Choroid plexus epithelial cell (primary cell): ENCODE measurements around the gene GRM4.
"Not testable (repeated sequence)": the region's sequence is repeated elsewhere in the genome, so short reads cannot be mapped to it uniquely, and the experiment has no call there.

Experiments used
- DNase-seq: peaks from one replicate; pipeline ENCODE4 v3.0.0-alpha.2; 2010; ENCODE audit warnings: low read depth
- H3K4me3 ChIP-seq: 2 replicates; pipeline ENCODE4 v1.5.1; 2011; ENCODE audit warnings: low read depth, mild to moderate bottlenecking, control low read depth, low read length, moderate library complexity
- TF ChIP-seq, protein P1 (sequence below): conservative IDR thresholded peaks from 2 replicates; pipeline ENCODE4 v1.5.1; 2011; ENCODE audit warnings: low read depth, mild to moderate bottlenecking, control low read depth, inconsistent platforms, low read length, moderate library complexity

The GRM4 gene

DNA sequence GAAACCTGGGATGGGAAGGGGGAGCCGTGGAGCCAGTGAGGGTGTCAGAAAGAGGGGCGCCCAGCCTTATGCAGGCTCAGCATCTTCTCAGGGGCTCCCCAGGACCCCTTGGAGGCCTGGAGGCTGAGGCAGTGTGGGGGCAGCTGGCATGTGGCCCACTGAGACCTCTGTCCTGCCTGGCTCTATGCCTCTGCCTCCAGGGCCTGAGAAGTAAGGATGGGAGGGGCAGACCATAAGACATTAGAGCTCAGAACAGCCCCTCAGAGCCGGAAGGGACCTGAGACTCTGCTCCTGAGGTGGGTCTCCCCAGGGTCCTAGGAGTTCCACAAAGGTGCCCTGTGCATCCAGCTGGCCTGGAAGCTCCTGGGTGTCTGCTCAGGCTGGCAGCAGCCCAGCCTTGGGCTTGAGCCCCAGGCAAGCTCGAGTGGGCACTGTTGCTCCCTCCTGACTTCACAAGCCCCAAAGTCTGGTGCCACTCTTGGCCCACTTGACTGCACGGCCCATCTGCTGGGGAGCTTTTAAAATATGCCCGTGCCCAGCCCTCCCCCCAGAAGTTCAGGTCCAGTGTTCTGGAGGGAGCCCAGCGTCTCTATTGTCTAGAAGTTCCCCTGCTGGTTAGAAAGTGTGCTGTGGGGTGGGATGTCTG is 126.8 kb downstream of the GRM4 start:
- no peak for DNase-seq
- TF ChIP-seq, protein P1, sequence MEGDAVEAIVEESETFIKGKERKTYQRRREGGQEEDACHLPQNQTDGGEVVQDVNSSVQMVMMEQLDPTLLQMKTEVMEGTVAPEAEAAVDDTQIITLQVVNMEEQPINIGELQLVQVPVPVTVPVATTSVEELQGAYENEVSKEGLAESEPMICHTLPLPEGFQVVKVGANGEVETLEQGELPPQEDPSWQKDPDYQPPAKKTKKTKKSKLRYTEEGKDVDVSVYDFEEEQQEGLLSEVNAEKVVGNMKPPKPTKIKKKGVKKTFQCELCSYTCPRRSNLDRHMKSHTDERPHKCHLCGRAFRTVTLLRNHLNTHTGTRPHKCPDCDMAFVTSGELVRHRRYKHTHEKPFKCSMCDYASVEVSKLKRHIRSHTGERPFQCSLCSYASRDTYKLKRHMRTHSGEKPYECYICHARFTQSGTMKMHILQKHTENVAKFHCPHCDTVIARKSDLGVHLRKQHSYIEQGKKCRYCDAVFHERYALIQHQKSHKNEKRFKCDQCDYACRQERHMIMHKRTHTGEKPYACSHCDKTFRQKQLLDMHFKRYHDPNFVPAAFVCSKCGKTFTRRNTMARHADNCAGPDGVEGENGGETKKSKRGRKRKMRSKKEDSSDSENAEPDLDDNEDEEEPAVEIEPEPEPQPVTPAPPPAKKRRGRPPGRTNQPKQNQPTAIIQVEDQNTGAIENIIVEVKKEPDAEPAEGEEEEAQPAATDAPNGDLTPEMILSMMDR = no peak
- H3K4me3 ChIP-seq = no peak overlapping the region

DNA sequence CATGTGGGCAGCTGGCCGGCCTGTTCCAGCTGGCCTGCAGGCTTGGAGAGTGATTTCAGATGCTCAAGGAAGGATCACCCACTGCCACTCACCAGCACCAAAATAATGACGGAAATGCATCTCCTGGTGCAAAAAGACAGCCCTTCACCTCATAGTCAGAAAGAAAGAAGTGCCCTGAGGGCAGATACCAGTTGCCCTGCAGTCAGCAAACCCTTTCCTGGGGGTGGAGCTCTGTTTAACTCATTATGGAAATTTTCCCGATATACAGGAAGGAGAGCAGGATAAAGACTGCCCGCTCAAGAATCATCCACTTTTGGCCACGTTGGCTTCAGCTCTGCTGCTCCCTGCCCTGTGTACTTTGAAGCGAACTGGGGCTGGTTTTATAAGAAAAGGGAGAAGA is 127.9 kb downstream of the GRM4 start:
- TF ChIP-seq, protein P1 = no peak
- DNase-seq = no peak
- no peak overlapping the region for H3K4me3 ChIP-seq

DNA sequence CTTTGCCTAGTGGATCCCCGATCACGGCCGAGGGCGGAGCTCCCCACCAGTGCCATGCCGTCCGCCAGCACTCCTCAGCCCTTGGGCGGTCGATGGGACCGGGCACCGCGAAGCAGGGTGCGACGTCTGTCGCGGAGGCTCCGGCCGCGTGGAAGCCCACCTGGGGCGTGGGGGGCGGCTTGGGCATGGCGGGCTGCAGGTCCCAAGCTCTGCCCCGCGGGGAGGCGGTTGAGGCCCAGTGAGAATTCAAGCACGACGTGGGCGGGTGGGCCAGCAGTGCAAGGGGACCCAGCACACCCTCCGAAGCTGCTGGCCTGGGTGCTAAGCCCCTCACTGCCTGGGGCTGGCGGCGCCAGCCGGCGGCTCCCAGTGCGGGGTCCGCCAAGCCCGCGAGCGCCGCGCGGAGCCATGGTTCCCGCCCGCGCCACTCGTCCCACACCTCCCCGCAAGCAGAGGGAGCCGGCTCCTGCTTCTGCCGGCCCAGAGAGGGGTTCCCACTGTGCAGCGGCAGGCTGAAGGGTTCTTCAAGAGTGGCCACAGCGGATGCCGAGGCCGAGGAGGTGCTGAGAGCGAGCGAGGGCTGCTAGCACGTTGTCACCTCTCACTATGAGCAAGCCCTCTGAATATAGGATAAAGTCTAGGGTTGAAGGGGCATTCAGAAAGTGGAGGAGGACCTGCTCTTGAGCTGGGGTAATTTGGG is 128.6 kb downstream of the GRM4 start:
- DNase-seq = no peak
- no peak overlapping the region for H3K4me3 ChIP-seq
- TF ChIP-seq, protein P1 = no peak

DNA sequence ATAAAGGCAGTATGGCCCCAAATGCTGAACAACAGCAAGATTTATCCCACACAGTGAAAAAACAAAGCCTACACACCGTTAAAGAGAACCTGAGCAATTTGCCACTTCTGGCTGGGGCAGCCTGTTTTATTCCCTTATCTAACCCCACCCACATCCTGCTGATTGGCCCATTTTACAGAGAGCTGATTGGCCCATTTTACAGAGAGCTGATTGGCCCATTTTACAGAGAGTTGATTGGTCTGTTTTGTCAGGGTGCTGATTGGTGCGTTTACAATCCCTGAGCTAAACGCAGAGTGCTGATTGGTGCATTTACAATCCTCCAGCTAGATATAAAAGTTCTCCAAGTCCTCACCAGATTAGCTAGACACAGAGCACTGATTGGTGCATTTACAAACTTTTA is 129.3 kb downstream of the GRM4 start:
- not testable (repeated sequence) for H3K4me3 ChIP-seq

DNA sequence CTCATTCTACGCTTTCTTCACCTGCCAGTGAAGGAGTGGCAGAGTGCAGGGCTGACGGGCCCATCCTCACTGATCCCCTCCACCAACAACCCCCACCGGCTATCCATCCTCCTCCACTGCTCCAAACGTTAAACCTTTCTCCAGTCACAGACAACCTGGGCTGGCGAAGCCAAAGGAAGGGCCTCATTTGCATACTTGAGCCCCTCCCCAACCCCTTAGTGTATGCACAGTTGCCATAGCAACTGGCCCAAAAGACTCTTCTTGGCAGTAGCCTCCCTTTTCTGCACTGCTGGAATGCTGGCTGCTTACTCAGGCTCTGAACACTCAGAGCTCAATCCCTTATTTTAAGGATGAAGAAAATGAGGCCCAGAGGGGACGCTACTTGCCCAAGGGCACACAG is 130.3 kb downstream of the GRM4 start:
- peak; percentile 17 for DNase-seq
- no peak overlapping the region for H3K4me3 ChIP-seq
- TF ChIP-seq, protein P1 = no peak

More for the DNA sequence above, 129.3 kb downstream of the GRM4 start:
- DNase-seq = not testable (repeated sequence)

DNA sequence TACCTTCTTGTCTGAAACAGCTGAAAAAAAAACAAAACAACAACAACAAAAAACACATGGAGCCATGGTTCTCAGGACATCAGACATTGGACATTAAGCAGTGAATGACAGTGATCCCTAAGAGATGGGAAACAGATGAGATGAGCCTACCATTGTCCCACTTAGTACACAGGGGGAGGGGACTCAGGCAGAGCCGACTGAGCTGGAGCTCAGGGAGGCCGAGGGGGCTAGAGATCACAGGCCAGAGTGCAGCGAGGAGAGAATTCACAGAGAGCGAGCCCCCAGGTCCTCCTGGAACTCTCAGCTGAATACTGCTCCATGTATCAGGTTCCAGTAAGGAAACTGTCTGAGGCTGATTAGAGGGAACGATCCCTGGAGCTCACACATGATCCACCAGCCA is 134.6 kb downstream of the GRM4 start:
- no peak for DNase-seq
- TF ChIP-seq, protein P1 = no peak
- H3K4me3 ChIP-seq = no peak overlapping the region

DNA sequence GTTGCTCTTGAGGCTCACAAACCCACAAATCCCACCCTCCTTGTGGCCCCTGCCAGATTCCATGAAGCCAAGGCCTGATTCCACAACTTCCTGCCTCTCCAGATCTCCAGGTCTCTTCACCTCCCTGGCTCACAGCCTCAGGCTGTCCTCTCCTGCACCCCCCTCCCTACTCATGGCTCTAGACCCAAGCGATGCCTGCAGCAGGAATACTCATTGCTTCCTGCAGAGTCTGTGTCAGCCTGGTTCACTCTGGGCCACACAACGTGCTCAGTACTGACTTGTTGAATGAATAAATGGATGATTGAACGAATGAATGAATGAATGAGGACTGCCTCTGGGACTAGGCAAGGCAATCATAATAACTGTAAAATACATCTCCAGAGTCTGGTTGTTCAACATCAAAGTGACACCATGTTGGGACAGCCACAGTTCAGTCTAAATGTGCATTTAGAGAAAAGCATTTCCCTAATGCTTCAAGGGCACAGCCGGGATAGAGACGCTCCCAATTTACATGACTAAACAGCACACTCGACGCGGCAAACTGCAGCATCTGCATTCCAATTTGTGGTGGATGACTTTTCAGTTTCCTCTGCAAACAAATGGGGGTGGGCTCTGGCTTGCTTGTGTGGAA is 139.9 kb downstream of the GRM4 start:
- H3K4me3 ChIP-seq = no peak overlapping the region
- DNase-seq = no peak
- TF ChIP-seq, protein P1 = no peak
